Coronary artery (tissue), 2 donors: ENCODE measurements around the gene RALGPS2.

Source experiments
- DNase-seq: peaks from one replicate; pipeline ENCODE4 v3.0.0-alpha.2; 2017; ENCODE audit warnings: low spot score
- H3K27ac ChIP-seq, 2 donors: fragments of 200-600 bp; sonication (generic); one replicate each; pipeline ENCODE4 v1.5.1; 2016 to 2019
- H3K4me3 ChIP-seq: fragments of 200-600 bp; sonication (generic); 2 replicates; pipeline ENCODE4 v1.5.1; 2016; ENCODE audit warnings: mild to moderate bottlenecking, moderate library complexity
- TF ChIP-seq, protein P1 (sequence below): fragments of 200-600 bp; sonication (generic); IDR thresholded peaks from one replicate; pipeline ENCODE4 v1.5.1; 2019; ENCODE audit warnings: antibody characterized with exemption

Gene RALGPS2

DNA sequence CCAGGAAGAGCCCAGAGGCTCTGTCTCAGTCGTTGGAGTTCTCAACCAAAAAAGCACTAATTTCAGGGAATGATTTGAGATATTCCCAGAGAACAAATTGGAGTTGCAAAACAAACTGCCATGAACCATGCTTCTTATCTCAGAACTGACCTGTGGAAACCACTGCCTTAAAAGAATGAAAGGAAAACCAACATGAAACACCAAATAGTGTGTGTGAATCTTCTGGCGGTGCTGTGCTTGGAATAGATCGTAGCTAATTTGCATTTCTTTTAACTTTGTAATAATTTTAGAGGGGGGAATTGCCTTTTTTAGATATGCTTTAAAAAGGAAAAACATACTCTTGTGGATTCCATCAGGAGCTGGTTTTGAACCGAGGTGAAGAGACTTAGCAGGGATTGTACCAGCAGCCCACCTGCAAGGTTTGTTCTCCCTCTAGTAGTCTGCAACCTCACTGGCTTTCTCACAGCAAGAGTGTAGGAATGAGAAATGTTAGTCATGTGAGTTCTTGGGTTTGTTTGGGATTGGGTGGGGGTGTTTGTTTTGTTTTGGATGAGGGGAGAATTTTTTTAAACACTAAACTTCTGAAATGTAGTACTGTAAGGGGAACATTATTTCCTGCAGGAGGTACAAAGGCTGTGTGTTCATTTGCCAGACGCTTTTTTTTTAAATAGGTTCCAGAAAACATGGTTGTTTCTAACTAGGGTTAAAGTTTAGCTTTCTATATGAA, 191.6 kb downstream of the RALGPS2 start:
- H3K4me3 ChIP-seq: no peak overlapping the region
- H3K27ac ChIP-seq: no peak overlapping the region
- TF ChIP-seq, protein P1, sequence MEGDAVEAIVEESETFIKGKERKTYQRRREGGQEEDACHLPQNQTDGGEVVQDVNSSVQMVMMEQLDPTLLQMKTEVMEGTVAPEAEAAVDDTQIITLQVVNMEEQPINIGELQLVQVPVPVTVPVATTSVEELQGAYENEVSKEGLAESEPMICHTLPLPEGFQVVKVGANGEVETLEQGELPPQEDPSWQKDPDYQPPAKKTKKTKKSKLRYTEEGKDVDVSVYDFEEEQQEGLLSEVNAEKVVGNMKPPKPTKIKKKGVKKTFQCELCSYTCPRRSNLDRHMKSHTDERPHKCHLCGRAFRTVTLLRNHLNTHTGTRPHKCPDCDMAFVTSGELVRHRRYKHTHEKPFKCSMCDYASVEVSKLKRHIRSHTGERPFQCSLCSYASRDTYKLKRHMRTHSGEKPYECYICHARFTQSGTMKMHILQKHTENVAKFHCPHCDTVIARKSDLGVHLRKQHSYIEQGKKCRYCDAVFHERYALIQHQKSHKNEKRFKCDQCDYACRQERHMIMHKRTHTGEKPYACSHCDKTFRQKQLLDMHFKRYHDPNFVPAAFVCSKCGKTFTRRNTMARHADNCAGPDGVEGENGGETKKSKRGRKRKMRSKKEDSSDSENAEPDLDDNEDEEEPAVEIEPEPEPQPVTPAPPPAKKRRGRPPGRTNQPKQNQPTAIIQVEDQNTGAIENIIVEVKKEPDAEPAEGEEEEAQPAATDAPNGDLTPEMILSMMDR: no peak
- no peak for DNase-seq

DNA sequence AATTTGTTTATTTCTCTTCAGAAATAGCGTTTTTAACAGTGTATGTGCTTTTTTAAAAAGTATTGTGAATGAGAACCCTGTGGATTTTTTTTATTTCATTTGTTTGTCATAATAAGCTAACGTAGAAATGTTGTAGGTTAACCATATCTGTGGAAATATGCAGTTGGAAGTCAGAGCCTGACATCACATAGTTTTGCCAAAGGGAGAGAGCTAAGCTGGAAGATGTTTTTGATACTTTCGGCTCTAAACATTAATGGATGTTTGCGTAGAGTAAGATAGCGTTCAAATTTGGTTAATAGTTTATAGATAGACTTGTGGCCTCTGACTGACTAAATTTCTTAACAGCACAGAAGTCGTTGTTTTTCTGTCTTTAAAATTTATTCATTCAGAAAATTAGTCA, 193.3 kb downstream of the RALGPS2 start:
- H3K27ac ChIP-seq: no peak overlapping the region
- DNase-seq: no peak
- H3K4me3 ChIP-seq: no peak overlapping the region
- TF ChIP-seq, protein P1: no peak

DNA sequence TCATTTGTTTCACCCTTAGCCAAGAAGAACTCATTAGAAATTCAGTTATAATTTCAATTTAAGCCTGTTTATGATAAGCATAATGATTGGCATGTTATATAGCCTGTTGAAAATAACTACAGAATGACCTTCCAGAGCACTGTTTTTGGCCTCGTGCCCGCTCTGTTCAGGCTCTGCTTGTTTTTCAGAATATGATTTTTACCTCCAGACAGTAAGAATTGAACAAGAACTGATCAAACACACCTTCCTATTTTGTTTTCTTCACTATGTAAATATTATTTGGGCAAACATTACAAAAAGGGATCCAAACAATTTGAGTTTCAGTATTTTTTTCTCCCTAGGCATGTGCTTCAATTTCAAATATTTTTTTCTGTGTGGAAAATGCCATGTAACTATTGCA, 193.9 kb downstream of the RALGPS2 start:
- no peak for DNase-seq
- Histone ChIP-seq H3K27ac (no peak overlapping the region), H3K4me3 (no peak overlapping the region)
- TF ChIP-seq, protein P1: no peak

DNA sequence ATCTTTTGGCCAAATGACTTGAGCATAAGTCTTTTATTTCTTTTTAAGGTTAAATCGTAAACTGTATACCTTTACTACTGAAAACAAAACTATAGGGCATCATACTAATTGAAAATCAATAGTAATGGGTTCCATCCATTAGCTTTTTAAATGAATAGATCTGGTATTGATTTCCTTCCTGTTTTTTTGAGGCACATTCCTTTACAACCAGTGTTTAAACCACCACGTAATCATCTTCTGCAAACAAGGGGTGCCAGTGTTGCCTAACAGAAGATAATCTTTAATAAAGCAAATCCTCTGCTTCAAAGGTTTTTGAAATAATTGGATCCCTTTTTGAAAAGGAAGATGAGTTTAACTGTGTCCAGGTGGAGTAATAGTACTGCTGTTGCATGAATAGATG, 194.5 kb downstream of the RALGPS2 start:
- no peak overlapping the region for H3K4me3 ChIP-seq
- DNase-seq: no peak
- H3K27ac ChIP-seq: no peak overlapping the region
- TF ChIP-seq, protein P1: no peak

DNA sequence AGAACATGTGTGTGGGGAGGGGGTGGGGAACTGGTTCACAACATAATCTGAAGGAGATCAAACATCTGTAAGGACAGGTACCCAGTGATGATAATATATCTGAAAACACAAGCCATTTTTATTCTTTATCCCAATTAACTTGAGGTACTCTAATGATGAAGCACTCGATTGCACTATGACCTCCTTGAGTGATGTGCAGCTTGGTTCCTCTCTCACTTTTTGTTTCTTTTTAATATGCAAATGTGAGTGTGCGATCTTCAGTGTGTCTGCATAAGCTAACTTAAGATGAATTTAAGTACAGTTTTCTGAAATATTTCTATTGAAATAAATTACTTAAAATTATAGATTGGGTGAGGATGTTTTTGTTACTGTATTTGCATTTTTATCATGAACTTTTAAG, 196.5 kb downstream of the RALGPS2 start:
- no peak for DNase-seq
- Histone ChIP-seq H3K4me3 (no peak overlapping the region), H3K27ac (no peak overlapping the region)
- TF ChIP-seq, protein P1: no peak

DNA sequence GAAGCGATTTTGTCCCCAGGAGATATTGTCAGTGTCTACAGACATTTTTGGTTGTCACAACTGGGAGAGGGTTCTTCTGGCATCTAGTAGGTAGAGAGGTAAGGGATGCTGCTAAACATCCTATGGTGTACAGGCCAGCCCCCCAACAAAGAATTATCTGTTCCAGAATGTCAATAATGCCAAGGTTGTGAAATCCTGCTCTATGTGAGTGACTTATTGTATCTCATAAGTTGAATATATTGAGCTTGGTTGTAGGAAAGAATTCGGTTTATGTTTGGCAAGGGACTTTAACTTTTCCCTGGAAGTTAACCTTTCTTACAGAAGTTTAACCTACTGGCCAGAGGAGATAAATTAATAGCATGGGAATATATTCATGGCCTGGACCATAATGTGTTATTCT, 198.5 kb downstream of the RALGPS2 start:
- TF ChIP-seq, protein P1: no peak
- DNase-seq: no peak
- Histone ChIP-seq H3K27ac (no peak overlapping the region), H3K4me3 (no peak overlapping the region)

DNA sequence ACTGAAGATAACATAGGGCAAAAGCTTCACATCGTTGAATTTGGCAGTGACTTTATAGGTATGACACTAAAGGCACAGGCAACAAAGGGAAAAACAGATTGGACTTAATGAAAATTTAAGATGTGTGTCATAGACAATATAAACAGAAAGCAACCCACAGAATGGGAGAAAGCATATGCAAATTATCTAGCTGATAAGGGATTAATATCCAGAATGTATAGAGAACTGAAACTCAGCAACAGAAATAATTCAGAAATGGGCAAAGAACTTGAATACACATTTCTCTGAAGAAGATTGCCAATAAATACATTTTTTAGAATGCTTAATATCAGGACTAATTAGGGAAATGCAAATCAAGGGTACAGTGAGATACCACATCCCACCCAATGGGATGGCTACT, 201.0 kb downstream of the RALGPS2 start:
- DNase-seq: no peak
- no peak overlapping the region for H3K4me3 ChIP-seq
- H3K27ac ChIP-seq: no peak overlapping the region
- TF ChIP-seq, protein P1: no peak
